Activated CD8-positive, alpha-beta T cell treated with anti-CD3 and anti-CD28 coated beads, Interleukin-2, amount 10 ng/mL, durations not matched to agents 7 days and 5 days (primary cell): ENCODE results near the gene EYS. TPM values are rescaled to one million over a fixed set of nuclear protein-coding genes. Genes with fewer than 3 reads are reported as not detected.
"Not testable (repeated sequence)": the region's sequence is repeated elsewhere in the genome, so short reads cannot be mapped to it uniquely, and the experiment has no call there.

ENCODE experiments used
- ATAC-seq: fragments of 150-1000 bp; cut with Tn5 transposase; one replicate; pipeline ENCODE4 v1.10.0; 2021; ENCODE audit warnings: moderate library complexity
- CTCF ChIA-PET: fragments of 350-600 bp; sonication (Branson Sonifier 250); formaldehyde crosslinking; loops from one replicate; lab custom pipeline; 2021; ENCODE audit warnings: antibody characterized with exemption; lab: Charles Lee
- POLR2A ChIA-PET: fragments of 350-600 bp; sonication (Branson Sonifier 250); formaldehyde crosslinking; loops from one replicate; lab custom pipeline; 2021; ENCODE audit warnings: antibody characterized with exemption; lab: Charles Lee
- DNase-seq: peaks from one replicate; pipeline ENCODE4 v3.0.0-alpha.2; 2020
- H3K27ac Mint-ChIP-seq: one replicate; pipeline ENCODE4 v1.8.0; 2021; ENCODE audit warnings: mild to moderate bottlenecking, mixed read lengths
- H3K27me3 Mint-ChIP-seq: one replicate; pipeline ENCODE4 v1.8.0; 2021; ENCODE audit warnings: low read depth, mixed read lengths
- H3K36me3 Mint-ChIP-seq: one replicate; pipeline ENCODE4 v1.8.0; 2021; ENCODE audit warnings: low read depth, mixed read lengths
- H3K4me1 Mint-ChIP-seq: one replicate; pipeline ENCODE4 v1.8.0; 2021; ENCODE audit warnings: low read depth, mixed read lengths
- H3K4me3 Mint-ChIP-seq: one replicate; pipeline ENCODE4 v1.8.0; 2021; ENCODE audit warnings: mild to moderate bottlenecking, mixed read lengths
- H3K9me3 Mint-ChIP-seq: one replicate; pipeline ENCODE4 v1.8.0; 2022; ENCODE audit warnings: mixed read lengths; ENCODE audit not compliant: insufficient read depth
- total RNA-seq, 2 experiments: library from RNA; stranded (reverse); gene quantifications; one replicate each; pipeline ENCODE4 v1.2.3, GENCODE V29; 2021

Gene EYS
- total RNA-seq, 2 experiments from 2014 or later, result not detected

DNA sequence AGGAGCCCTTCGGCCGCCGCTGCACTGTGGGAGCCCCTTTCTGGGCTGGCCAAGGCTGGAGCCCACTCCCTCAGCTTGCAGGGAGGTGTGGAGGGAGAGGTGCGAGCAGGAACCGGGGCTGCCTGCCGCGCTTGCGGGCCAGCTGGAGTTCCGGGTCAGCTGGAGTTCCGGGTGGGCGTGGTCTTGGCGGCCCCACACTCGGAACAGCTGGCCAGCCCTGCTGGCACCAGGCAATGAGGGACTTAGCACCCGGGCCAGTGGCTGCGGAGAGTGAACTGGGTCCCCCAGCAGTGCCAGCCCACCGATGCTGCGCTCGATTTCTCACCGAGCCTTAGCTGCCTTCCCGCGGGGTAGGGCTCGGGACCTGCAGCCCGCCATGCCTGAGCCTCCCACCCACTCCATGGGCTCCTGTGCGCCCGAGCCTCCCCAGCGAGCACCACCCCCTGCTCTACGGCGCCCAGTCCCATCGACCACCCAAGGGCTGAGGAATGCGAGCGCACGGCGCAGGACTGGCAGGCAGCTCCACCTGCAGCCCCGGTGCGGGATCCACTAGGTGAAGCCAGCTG, 79.5 kb downstream of the EYS start:
- H3K4me1 Mint-ChIP-seq, H3K27me3 Mint-ChIP-seq, POLR2A ChIA-PET, H3K4me3 Mint-ChIP-seq, H3K27ac Mint-ChIP-seq, H3K36me3 Mint-ChIP-seq, DNase-seq, ATAC-seq: not testable (repeated sequence)
- CTCF ChIA-PET, result interaction anchor here (0.9 kb wide), 1 partner anchor 17 kb away, joined by 3 read pairs; no protein-coding TSS in a partner anchor
- peaks cover 28% of the 10 kb centered on the region for H3K9me3 Mint-ChIP-seq

DNA sequence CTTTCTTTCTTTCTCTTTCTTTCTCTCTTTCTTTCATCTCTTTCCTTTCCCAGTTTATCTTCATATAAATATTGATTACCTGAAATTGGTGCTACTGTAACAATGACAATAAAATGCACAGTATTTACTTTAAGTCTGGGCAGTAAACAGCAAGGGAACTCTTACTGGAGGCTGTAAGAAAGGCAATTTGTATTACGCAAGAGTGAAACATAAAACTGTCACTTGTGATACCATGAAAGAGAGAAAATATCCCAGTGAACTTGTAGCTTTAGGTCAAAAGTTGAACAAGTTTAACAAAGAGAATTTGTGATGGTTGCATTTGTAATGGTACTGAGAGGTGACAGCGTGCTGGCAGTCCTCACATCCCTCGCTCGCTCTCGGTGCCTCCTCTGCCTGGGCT, 80.0 kb downstream of the EYS start:
- Mint-ChIP-seq H3K9me3 (peaks cover 28% of the 10 kb centered on the region), H3K36me3 (no peaks in the 10 kb centered on the region), H3K4me1 (no peaks in the 10 kb centered on the region), H3K27me3 (no peaks in the 10 kb centered on the region), H3K4me3 (no peak overlapping the region), H3K27ac (no peak overlapping the region)
- ChIA-PET CTCF (no interaction called here), POLR2A (no interaction called here)
- ATAC-seq, result no peak
- no peak for DNase-seq

DNA sequence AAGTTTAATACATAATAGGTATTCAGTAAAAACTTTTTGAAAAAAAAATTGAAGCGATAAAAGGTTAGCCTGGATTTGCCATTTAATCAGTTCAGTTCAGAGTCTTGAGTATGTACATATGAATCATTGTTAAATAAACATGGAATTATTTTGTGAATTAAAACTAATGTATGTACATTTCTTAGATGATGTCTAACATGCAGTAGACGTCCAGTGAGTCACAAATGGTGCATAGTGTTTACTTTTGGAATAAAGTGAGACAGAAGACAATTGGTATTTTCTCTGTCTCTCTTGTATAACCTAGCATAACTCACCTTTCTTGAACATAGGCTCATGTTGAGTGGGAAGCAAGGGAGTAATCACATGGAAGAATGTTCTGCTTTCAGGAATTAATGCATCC, 83.5 kb downstream of the EYS start:
- Mint-ChIP-seq H3K27me3 (no peaks in the 10 kb centered on the region), H3K4me1 (no peaks in the 10 kb centered on the region), H3K36me3 (no peaks in the 10 kb centered on the region), H3K27ac (no peak overlapping the region), H3K9me3 (peaks cover 20% of the 10 kb centered on the region), H3K4me3 (no peak overlapping the region)
- ChIA-PET POLR2A (no interaction called here), CTCF (no interaction called here)
- no peak for DNase-seq
- no peak for ATAC-seq

DNA sequence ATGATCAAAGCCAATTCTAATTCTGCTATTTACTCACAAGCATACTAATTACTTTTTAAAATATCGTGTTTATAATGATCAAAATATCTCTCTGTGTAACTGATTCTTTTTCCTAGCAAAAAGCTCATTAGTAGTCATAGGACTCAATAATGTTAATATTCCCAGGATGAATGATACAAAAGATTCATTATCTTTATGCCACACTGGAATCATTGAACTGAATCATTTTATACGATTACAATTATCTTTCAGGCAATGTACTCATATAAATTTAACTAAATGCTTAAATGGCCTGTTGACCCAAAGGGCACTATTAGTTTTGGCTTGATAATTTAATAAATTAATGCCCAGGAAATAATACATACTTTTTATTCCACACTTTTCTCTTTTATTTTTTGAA, 96.3 kb downstream of the EYS start:
- no peaks in the 10 kb centered on the region for H3K4me1 Mint-ChIP-seq
- H3K9me3 Mint-ChIP-seq, result no peaks in the 10 kb centered on the region
- POLR2A ChIA-PET, result no interaction called here
- DNase-seq (no peak), ATAC-seq (no peak)
- H3K27ac Mint-ChIP-seq, result no peak overlapping the region
- no peaks in the 10 kb centered on the region for H3K27me3 Mint-ChIP-seq
- CTCF ChIA-PET, result no interaction called here
- H3K4me3 Mint-ChIP-seq, result no peak overlapping the region
- H3K36me3 Mint-ChIP-seq, result no peaks in the 10 kb centered on the region

DNA sequence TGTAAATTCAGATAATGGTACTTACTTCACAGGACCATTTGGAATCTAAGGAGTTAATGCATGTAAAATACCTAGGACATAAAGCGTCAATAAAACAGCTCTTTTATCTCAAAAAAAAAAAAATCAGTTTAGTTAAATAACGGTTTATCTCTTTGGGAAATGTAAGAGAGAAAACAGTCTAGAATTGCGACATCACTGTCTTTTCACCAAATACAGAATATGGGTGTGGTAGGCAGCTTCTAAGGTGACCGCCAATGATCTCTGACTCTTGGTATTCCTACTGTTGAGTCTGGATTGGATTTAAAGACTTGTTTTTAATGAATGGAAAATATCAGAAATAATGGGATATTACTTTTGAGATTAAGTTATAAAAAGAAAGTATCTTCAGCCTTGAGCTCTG, 111.5 kb downstream of the EYS start:
- Mint-ChIP-seq H3K36me3 (no peaks in the 10 kb centered on the region), H3K27me3 (no peaks in the 10 kb centered on the region), H3K27ac (no peak overlapping the region), H3K4me3 (no peak overlapping the region), H3K4me1 (no peaks in the 10 kb centered on the region), H3K9me3 (peaks cover 8% of the 10 kb centered on the region)
- ChIA-PET POLR2A (no interaction called here), CTCF (no interaction called here)
- DNase-seq (no peak), ATAC-seq (no peak)

DNA sequence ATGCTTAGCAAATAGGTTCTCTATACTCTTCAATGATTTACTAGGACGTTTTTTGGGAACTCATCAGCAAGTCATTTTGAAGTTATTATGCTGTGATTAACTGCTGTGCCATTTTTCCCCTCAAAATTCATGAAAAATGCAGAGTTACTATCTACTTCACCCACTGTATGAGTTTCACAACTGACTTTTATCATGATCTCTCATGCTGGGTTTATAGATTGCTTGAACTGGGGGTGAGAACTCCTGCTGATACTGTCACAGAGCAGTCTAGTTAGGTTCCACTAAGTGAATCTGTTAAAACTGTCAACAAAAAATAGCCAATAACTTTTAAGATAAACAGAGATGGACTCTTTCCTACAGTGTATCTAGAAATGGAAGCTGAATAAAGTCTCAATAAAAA, 136.7 kb downstream of the EYS start:
- H3K27ac Mint-ChIP-seq, result no peak overlapping the region
- ChIA-PET CTCF (no interaction called here), POLR2A (no interaction called here)
- no peak for DNase-seq
- peaks cover 27% of the 10 kb centered on the region for H3K9me3 Mint-ChIP-seq
- no peaks in the 10 kb centered on the region for H3K36me3 Mint-ChIP-seq
- H3K4me3 Mint-ChIP-seq, result no peak overlapping the region
- H3K27me3 Mint-ChIP-seq, result no peaks in the 10 kb centered on the region
- no peak for ATAC-seq
- no peaks in the 10 kb centered on the region for H3K4me1 Mint-ChIP-seq

DNA sequence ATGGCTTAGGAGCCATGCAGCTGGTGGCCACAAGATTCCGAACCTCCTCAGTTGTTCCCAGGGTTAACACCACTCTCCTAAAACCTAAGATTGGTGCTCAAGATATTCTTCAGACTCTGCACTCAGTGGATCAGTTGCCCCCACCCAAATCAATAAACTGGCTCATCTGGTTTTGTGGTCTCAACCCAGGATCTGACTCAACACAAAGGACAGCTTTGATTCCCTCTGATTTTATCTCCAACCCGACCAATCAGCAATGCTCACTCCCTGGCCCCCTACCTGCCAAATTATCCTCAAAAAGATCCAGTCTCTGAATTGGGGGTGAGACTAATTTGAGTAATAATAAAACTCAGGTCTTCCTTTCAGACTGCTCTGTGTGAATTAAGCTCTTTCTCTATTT, 137.5 kb downstream of the EYS start:
- Mint-ChIP-seq H3K27ac (no peak overlapping the region), H3K9me3 (peaks cover 28% of the 10 kb centered on the region), H3K36me3 (no peaks in the 10 kb centered on the region), H3K4me3 (no peak overlapping the region), H3K27me3 (no peaks in the 10 kb centered on the region), H3K4me1 (no peaks in the 10 kb centered on the region)
- DNase-seq (no peak), ATAC-seq (no peak)
- ChIA-PET CTCF (no interaction called here), POLR2A (no interaction called here)

DNA sequence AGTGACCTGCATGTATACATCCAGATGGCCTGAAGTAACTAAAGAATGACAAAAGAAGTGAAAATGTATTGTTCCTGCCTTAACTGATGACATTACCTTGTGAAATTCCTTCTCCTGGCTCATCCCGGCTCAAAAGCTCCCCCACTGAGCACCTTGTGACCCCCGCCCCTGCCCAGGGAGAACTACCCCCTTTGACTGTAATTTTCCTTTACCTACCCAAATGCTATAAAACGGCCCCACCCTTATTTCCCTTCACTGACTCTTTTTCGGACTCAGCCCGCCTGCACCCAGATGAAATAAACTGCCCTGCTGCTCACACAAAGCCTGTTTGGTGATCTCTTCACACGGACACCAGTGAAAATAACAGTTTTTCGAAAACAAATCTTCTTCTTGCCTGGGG, 138.0 kb downstream of the EYS start:
- peaks cover 24% of the 10 kb centered on the region for H3K9me3 Mint-ChIP-seq
- DNase-seq, H3K27me3 Mint-ChIP-seq, CTCF ChIA-PET, ATAC-seq, H3K27ac Mint-ChIP-seq, H3K36me3 Mint-ChIP-seq, POLR2A ChIA-PET, H3K4me3 Mint-ChIP-seq, H3K4me1 Mint-ChIP-seq: not testable (repeated sequence)

DNA sequence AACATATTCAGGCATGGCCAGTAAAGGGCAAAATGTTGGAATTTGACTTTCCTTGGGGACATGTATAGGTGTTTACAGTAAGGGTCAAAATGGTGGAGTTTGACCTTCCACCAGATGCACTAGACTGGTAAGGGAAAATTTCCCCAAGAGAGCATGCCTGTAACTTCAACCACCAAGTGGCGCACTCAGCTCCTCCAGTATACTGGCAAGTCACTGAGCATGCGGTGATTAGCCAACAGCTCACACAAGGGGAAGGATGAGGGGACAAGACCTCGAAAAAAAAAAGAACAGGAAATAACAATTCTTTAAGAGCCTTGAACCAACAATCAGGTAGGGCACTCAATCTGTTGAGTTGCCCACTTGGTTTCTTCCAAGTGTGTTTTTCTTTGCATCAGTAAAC, 140.9 kb downstream of the EYS start:
- ChIA-PET POLR2A (no interaction called here), CTCF (no interaction called here)
- H3K27ac Mint-ChIP-seq, result no peak overlapping the region
- ATAC-seq (no peak), DNase-seq (no peak)
- H3K9me3 Mint-ChIP-seq, result peaks cover 19% of the 10 kb centered on the region
- H3K36me3 Mint-ChIP-seq, result no peaks in the 10 kb centered on the region
- no peak overlapping the region for H3K4me3 Mint-ChIP-seq
- no peaks in the 10 kb centered on the region for H3K4me1 Mint-ChIP-seq
- H3K27me3 Mint-ChIP-seq, result no peaks in the 10 kb centered on the region

DNA sequence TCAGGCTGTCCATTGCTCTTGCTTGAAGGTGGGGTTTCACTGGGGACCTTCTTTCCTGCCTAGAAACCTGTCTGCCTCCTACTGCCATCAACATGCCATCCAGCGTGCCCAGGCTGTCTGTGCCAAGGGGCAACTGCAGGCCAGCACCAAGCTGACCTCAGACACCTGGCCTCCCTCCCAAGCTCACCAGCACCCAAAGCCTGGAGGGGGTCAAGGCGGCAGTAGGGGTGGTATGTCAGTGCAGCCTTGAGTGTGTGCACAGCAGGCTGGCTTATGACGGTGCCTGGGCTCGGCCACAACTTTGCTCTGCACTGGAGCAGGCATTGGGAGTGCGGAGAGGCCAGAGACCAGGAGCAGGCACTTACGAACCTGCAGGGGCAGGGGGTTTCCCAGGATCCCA, 149.0 kb downstream of the EYS start:
- no peaks in the 10 kb centered on the region for H3K36me3 Mint-ChIP-seq
- no peak overlapping the region for H3K4me3 Mint-ChIP-seq
- CTCF ChIA-PET, result no interaction called here
- ATAC-seq (no peak), DNase-seq (no peak)
- no peak overlapping the region for H3K27ac Mint-ChIP-seq
- no peaks in the 10 kb centered on the region for H3K4me1 Mint-ChIP-seq
- POLR2A ChIA-PET, result no interaction called here
- peaks cover 3% of the 10 kb centered on the region for H3K9me3 Mint-ChIP-seq
- H3K27me3 Mint-ChIP-seq, result no peaks in the 10 kb centered on the region

DNA sequence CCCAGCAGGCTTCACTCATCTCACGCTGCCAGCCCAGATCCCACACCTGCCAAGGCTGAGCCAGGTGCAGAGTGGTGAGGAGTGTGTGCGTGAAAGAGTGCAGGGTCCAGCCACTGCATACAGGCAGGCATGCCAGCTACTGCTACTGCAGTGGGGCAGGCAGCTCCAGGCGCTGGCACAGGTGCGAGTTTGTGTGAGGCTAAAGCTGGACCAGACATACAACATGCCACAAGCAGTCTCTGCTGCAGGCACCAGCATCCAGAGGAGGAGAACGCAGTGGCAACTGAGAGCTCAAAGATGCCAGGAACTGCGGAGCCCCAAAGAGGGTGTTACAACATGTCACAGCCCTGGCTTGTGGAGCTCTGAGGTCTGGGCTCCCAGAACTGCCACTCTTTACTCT, 149.8 kb downstream of the EYS start:
- no peak overlapping the region for H3K27ac Mint-ChIP-seq
- ATAC-seq (no peak), DNase-seq (no peak)
- peaks cover 3% of the 10 kb centered on the region for H3K9me3 Mint-ChIP-seq
- CTCF ChIA-PET, result no interaction called here
- POLR2A ChIA-PET, result no interaction called here
- H3K4me3 Mint-ChIP-seq, result no peak overlapping the region
- no peaks in the 10 kb centered on the region for H3K4me1 Mint-ChIP-seq
- no peaks in the 10 kb centered on the region for H3K36me3 Mint-ChIP-seq
- no peaks in the 10 kb centered on the region for H3K27me3 Mint-ChIP-seq

DNA sequence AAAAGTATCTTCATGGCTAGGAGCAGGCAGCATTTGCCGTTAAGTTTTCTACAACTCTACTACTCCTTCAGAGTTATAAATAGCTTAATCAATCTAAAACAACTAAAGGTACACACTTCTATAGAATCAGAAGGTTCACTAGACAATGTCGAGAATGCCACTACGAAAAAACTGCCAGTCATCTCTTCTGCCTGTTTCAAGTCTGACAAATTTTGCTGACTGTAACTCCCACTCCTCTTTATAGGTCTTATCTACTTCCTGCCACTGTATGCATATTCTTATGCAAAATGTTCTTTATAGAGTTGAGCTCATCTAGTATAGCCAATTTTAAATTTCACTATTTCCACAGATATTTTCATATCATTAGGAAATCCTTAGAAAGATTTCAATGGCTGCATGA, 160.1 kb downstream of the EYS start:
- ATAC-seq (no peak), DNase-seq (no peak)
- Mint-ChIP-seq H3K4me3 (no peak overlapping the region), H3K4me1 (no peaks in the 10 kb centered on the region), H3K27ac (no peak overlapping the region), H3K9me3 (peaks cover 10% of the 10 kb centered on the region), H3K27me3 (no peaks in the 10 kb centered on the region), H3K36me3 (no peaks in the 10 kb centered on the region)
- CTCF ChIA-PET, result no interaction called here
- POLR2A ChIA-PET, result no interaction called here

DNA sequence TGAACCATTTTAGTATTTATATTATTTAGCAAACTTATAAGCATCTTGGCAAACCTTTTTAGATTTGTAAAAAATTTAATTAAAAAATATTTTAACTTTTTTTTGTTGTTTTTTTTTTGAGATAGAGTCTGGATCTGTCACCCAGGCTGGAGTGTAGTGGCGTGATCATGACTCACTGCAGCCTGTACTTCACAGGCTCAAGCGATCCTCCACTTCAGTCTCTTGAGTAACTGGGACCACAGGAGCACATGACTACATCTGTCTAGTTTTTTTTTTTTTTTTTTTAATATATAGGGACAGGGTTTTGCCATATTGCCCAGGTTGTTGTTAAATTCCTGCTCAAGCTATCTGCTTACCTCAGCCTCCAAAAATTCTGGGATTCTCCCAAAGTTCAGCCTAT, 161.1 kb downstream of the EYS start:
- POLR2A ChIA-PET, result no interaction called here
- no peaks in the 10 kb centered on the region for H3K27me3 Mint-ChIP-seq
- H3K4me1 Mint-ChIP-seq, result no peaks in the 10 kb centered on the region
- peaks cover 10% of the 10 kb centered on the region for H3K9me3 Mint-ChIP-seq
- no peak overlapping the region for H3K27ac Mint-ChIP-seq
- CTCF ChIA-PET, result no interaction called here
- no peaks in the 10 kb centered on the region for H3K36me3 Mint-ChIP-seq
- ATAC-seq (no peak), DNase-seq (no peak)
- no peak overlapping the region for H3K4me3 Mint-ChIP-seq
